ENCODE data around the gene NOCT. TPM values are rescaled to one million over a fixed set of nuclear protein-coding genes. Genes with fewer than 3 reads are reported as not detected.
A peak's percentile ranks its signal among the peaks of the same experiment; 100 is the strongest.

The NOCT gene
- total and polyA plus RNA-seq, 2 experiments from 2014 or later: 16.0 to 76.6 TPM

- TF ChIP-seq EZH2phosphoT487 (IDR thresholded peaks at IDR 0.05; ENCODE audit: unreplicated experiment): no peak
- TF ChIP-seq EZH2 (IDR thresholded peaks at IDR 0.05; ENCODE audit: low read depth, unreplicated experiment): no peak
- no peak for TF ChIP-seq ZNF331 (CRISPR knock-in tag; IDR thresholded peaks at IDR 0.05; ENCODE audit: low read depth)
- TF ChIP-seq ETS1 (IDR thresholded peaks at IDR 0.05): no peak
- no peak for TF ChIP-seq STAT1 (IDR thresholded peaks at IDR 0.05; ENCODE audit: unreplicated experiment)
- no peak for TF ChIP-seq ZNF114 (CRISPR knock-in tag; IDR thresholded peaks at IDR 0.05)
- no peak for TF ChIP-seq CTCF (conservative IDR thresholded peaks at IDR 0.05; ENCODE audit: low read depth in 2 of 2)
- TF ChIP-seq JUNB (IDR thresholded peaks at IDR 0.05; ENCODE audit: unreplicated experiment): no peak
- TF ChIP-seq CREB1 (CRISPR knock-in tag; IDR thresholded peaks at IDR 0.05; ENCODE audit: low read depth): no peak
- no peak for TF ChIP-seq POLR2AphosphoS5 (IDR thresholded peaks at IDR 0.05; ENCODE audit: low read depth)
- TF ChIP-seq NANOG (IDR thresholded peaks at IDR 0.05; ENCODE audit: borderline replicate concordance): no peak
- H3K4me3 Mint-ChIP-seq: no peak overlapping the region
- Histone ChIP-seq H3F3A (replicated peaks; ENCODE audit: low read depth) (peaks cover 27% of the 10 kb centered on the region), H3K4me1 (ENCODE audit: insufficient read depth) (peaks cover 58% of the 10 kb centered on the region), H3K27me3 (ENCODE audit: insufficient read depth) (no peaks in the 10 kb centered on the region), H3K79me2 (replicated peaks; ENCODE audit: insufficient read depth) (peaks cover 98% of the 10 kb centered on the region), H3K4me2 (no peak overlapping the region), H2AFZ (no peak overlapping the region), H4K20me1 (replicated peaks; ENCODE audit: insufficient read depth) (peaks cover 72% of the 10 kb centered on the region), H3K27ac (ENCODE audit: low read depth) (no peak overlapping the region), H3K4me3 (no peak overlapping the region), H3K36me3 (ENCODE audit: insufficient read depth) (no peaks in the 10 kb centered on the region), H3K9me2 (ENCODE audit: insufficient read depth) (no peaks in the 10 kb centered on the region)
- H3K27ac Mint-ChIP-seq: no peak overlapping the region
- peaks cover 30% of the 10 kb centered on the region for H3K36me3 Mint-ChIP-seq (ENCODE audit: low read depth)
- ATAC-seq (no peak), DNase-seq (ENCODE audit: low spot score) (no peak)
- peaks cover 40% of the 10 kb centered on the region for H3K4me1 Mint-ChIP-seq
- H3K27me3 Mint-ChIP-seq (ENCODE audit: insufficient read depth, low read depth, poor library complexity): peaks cover 6% of the 10 kb centered on the region
- H3K9me3 Mint-ChIP-seq: no peaks in the 10 kb centered on the region
Observed at GRCh38 chr4:139025841-139026240, 10.3 kb downstream of the NOCT start.

- Mint-ChIP-seq H3K36me3 (ENCODE audit: low read depth) (peaks cover 29% of the 10 kb centered on the region), H3K4me1 (peaks cover 36% of the 10 kb centered on the region)
- peak overlapping the region; percentile 84; the same call in 1 of the 2 replicates for H3K27ac ChIP-seq (ENCODE audit: low read depth)
Observed at GRCh38 chr4:139027776-139028175, 12.2 kb downstream of the NOCT start.

More at GRCh38 chr4:139027776-139028175, 12.2 kb downstream of the NOCT start:
- Histone ChIP-seq H3K9me2 (ENCODE audit: insufficient read depth) (no peaks in the 10 kb centered on the region), H3K4me2 (peak overlapping the region; percentile 55), H4K20me1 (replicated peaks; ENCODE audit: insufficient read depth) (peaks cover 82% of the 10 kb centered on the region), H3F3A (replicated peaks; ENCODE audit: low read depth) (peaks cover 26% of the 10 kb centered on the region), H3K27me3 (ENCODE audit: insufficient read depth) (no peaks in the 10 kb centered on the region), H3K4me1 (ENCODE audit: insufficient read depth) (peaks cover 55% of the 10 kb centered on the region), H3K4me3 (no peak overlapping the region), H3K79me2 (replicated peaks; ENCODE audit: insufficient read depth) (peaks cover 98% of the 10 kb centered on the region), H2AFZ (no peak overlapping the region), H3K36me3 (ENCODE audit: insufficient read depth) (no peaks in the 10 kb centered on the region)
- DNase-seq (ENCODE audit: low spot score) (no peak), ATAC-seq (no peak)
- no peak for TF ChIP-seq ZNF331 (CRISPR knock-in tag; IDR thresholded peaks at IDR 0.05; ENCODE audit: low read depth)
- no peak for TF ChIP-seq NANOG (IDR thresholded peaks at IDR 0.05; ENCODE audit: borderline replicate concordance)
- TF ChIP-seq ZNF114 (CRISPR knock-in tag; IDR thresholded peaks at IDR 0.05): no peak
- TF ChIP-seq EZH2 (IDR thresholded peaks at IDR 0.05; ENCODE audit: low read depth, unreplicated experiment): no peak
- TF ChIP-seq CREB1 (CRISPR knock-in tag; IDR thresholded peaks at IDR 0.05; ENCODE audit: low read depth): no peak
- TF ChIP-seq CTCF (conservative IDR thresholded peaks at IDR 0.05; ENCODE audit: low read depth in 2 of 2): no peak
- Mint-ChIP-seq H3K27ac (no peak overlapping the region), H3K9me3 (no peaks in the 10 kb centered on the region), H3K4me3 (no peak overlapping the region), H3K27me3 (ENCODE audit: insufficient read depth, low read depth, poor library complexity) (peaks cover 6% of the 10 kb centered on the region)
